IPS DF 6.9 (cell line): ENCODE measurements around the gene KIAA1958.
"Not testable (repeated sequence)": the region's sequence is repeated elsewhere in the genome, so short reads cannot be mapped to it uniquely, and the experiment has no call there.

ENCODE experiments used
- DNase-seq: peaks from one replicate; pipeline ENCODE4 v3.0.0-alpha.2; 2013; ENCODE audit warnings: low read depth, low spot score
- H3K27ac ChIP-seq: one replicate; pipeline ENCODE4 v1.5.1; 2013; ENCODE audit warnings: low read length, control low read depth
- H3K27me3 ChIP-seq: 2 replicates; pipeline ENCODE4 v1.6.1; 2013; ENCODE audit warnings: mild to moderate bottlenecking, low read length; ENCODE audit not compliant: control insufficient read depth, insufficient read depth
- H3K36me3 ChIP-seq: 2 replicates; pipeline ENCODE4 v1.6.1; 2013; ENCODE audit warnings: low read length; ENCODE audit not compliant: control insufficient read depth, insufficient read depth
- H3K4me1 ChIP-seq: 2 replicates; pipeline ENCODE4 v1.6.1; 2013; ENCODE audit warnings: low read length; ENCODE audit not compliant: control insufficient read depth, insufficient read depth
- H3K4me3 ChIP-seq: 2 replicates; pipeline ENCODE4 v1.5.1; 2013; ENCODE audit warnings: mild to moderate bottlenecking, low read length
- H3K9me3 ChIP-seq: 2 replicates; pipeline ENCODE4 v1.6.1; 2013; ENCODE audit warnings: low read length, inconsistent platforms; ENCODE audit not compliant: control insufficient read depth, insufficient read depth
- WGBS: extraction: QIAGEN DNeasy Blood & Tissue Kit; methylation state at CpG from one replicate; pipeline ENCODE4 v1.1.7; 2013; ENCODE audit warnings: mixed read lengths, missing lambda C conversion rate; ENCODE audit not compliant: insufficient read length, insufficient coverage; 5-methylcytosine and 5-hydroxymethylcytosine counted together

Gene KIAA1958

DNA sequence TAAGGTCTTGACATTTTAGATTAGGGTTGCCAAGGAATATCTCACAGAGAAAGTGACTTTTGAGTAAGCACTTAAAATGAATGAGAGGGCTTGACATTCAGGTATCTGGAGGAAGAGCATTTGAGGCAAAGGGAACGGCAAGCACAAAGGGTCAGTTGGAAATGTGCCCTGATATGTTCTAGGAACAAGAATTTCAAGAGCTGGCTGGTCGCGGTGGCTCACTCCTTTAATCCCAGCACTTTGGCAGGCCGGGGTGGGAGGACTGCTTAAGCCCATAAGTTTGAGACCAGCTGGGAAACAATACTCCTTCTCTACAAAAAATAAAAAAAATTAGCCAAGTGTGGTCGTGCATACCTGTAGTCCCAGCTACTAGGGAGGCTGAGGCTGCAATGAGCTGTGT lies 16.5 kb downstream of the KIAA1958 start:
- H3K4me3 ChIP-seq: no peak overlapping the region
- no CpG with 5 or more reads among the region's 5 CpGs for WGBS
- no peak overlapping the region for H3K27ac ChIP-seq
- H3K4me1 ChIP-seq: peaks cover 2% of the 10 kb centered on the region; the same call in 1 of the 2 replicates
- no peaks in the 10 kb centered on the region for H3K27me3 ChIP-seq
- DNase-seq: no peak
- H3K36me3 ChIP-seq: no peaks in the 10 kb centered on the region
- H3K9me3 ChIP-seq: no peaks in the 10 kb centered on the region

DNA sequence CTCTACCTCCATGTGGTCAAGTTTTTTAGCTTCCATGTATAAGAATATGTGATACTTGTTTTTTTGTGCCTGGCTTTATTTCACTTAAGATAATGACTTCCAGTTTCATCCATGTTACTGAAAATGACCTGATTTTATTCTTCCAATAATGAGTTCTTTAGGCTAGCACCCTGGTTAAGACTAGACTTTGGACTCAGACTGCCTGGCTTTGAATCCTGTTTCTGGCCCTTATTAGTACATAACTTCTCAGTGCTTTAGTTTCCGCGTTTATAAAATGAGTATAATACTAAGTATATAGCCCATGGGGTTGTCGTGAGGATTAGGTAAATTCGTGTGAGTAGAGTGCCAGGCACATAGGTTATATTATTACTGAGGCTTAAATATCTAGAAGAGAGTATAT lies 18.5 kb downstream of the KIAA1958 start:
- no peak overlapping the region for H3K4me3 ChIP-seq
- DNase-seq: no peak
- peaks cover 2% of the 10 kb centered on the region; the same call in 1 of the 2 replicates for H3K4me1 ChIP-seq
- H3K9me3 ChIP-seq: no peaks in the 10 kb centered on the region
- no peak overlapping the region for H3K27ac ChIP-seq
- H3K36me3 ChIP-seq: no peaks in the 10 kb centered on the region
- 100% methylated on average over 2 of the region's 4 CpGs for WGBS
- no peaks in the 10 kb centered on the region for H3K27me3 ChIP-seq

DNA sequence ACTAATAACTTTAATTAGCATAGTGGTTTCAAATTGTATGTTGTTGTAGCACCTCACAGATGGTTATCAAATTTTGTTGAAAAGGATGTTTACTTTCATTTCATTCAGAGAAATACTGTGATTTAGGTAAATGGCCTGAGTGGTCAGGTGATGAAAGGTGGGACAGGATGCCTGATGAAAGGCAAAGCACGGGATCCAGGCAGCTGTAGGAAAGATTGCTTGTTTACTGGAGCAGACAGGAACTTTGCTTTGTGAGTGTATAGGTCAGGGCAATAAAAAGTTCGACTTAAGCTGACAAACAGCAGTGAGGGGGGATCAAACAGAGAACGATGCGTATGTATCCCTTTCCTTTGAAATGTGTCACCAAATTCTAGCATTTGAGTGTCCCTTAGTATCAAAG lies 19.0 kb downstream of the KIAA1958 start:
- Histone ChIP-seq H3K4me1 (peaks cover 2% of the 10 kb centered on the region; the same call in 1 of the 2 replicates), H3K36me3 (no peaks in the 10 kb centered on the region), H3K27ac (no peak overlapping the region), H3K27me3 (no peaks in the 10 kb centered on the region), H3K9me3 (no peaks in the 10 kb centered on the region), H3K4me3 (no peak overlapping the region)
- DNase-seq: no peak
- WGBS: no CpG with 5 or more reads among the region's 4 CpGs

DNA sequence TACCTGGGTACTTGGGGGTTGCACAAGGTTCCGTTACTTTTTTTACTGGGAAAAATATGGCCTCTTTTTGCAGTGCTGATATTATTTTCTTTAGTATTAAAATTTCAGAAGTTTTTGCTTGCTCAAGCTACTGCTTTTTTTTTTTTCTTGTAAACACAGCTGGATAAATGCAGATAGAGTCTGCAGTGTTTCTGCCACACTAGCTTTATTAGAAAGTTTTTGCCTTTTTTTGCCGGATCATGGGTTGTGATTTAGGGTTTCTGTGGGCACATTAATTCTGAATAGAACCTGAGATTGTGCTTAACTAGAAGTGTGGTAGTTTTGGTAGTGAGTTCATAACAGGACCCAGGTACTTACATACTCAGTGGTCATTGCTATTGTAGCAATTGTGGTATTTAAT lies 19.9 kb downstream of the KIAA1958 start:
- no peaks in the 10 kb centered on the region for H3K36me3 ChIP-seq
- H3K9me3 ChIP-seq: no peaks in the 10 kb centered on the region
- peaks cover under 1% of the 10 kb centered on the region; the same call in 1 of the 2 replicates for H3K4me1 ChIP-seq
- no peak overlapping the region for H3K4me3 ChIP-seq
- WGBS: no CpG with 5 or more reads among the region's 2 CpGs
- H3K27me3 ChIP-seq: no peaks in the 10 kb centered on the region
- H3K27ac ChIP-seq: no peak overlapping the region
- DNase-seq: no peak

DNA sequence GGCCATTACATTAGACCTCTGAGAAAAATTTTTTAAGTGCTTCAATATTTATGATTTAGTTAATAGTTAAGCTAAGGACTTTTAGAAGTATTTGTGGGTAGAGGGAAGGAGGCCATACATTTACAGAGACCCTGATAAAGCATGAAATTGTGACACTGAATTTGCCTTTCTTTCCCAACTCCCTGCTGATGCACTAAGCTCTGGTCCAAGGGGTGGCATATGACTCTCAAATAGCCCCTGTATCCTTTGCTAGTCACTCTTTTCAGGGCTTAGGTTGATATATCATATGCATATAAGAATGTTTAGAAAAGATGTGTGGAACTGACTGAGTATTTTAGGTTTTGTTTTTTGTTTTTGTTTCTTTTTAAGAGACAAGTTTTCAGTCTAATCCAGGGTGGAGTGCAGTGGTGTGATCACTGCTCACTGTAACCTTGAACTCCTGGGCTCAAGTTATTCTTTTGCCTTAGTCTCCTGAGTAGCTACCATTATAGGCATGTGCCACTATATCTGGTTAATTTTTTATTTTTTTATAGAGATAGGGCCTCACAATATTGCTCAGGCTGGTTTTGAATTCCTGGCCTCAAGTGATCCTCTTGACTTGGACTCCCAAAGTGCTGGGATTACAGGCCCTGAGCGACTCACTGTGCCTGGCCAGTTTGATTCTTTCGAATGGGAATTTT lies 20.5 kb downstream of the KIAA1958 start:
- DNase-seq: no peak
- H3K9me3 ChIP-seq: no peaks in the 10 kb centered on the region
- H3K27me3 ChIP-seq: no peaks in the 10 kb centered on the region
- H3K4me3 ChIP-seq: no peak overlapping the region
- H3K4me1 ChIP-seq: no peaks in the 10 kb centered on the region; the same call in 1 of the 2 replicates
- no CpG with 5 or more reads among the region's 2 CpGs for WGBS
- no peaks in the 10 kb centered on the region for H3K36me3 ChIP-seq
- H3K27ac ChIP-seq: no peak overlapping the region

DNA sequence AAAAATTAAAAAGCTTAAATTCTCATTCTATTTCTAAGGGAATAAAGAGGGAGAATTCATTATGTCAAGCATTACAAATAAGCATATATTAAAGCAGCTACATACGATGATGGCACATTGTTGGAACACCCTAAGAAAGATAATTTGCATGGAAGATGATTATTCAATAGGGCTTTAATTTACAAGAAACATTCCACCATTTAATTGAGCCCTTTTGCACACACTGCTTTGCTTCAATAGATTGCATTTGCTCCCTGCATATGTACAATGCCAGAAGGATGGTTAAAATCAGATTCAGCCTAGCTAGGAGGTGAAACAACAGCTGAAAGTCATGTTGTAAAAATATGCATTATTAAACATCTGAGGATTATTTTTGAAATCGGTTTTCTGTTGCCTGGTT lies 21.8 kb downstream of the KIAA1958 start:
- WGBS: no CpG with 5 or more reads among the region's 2 CpGs
- no peaks in the 10 kb centered on the region for H3K36me3 ChIP-seq
- H3K4me1 ChIP-seq: no peaks in the 10 kb centered on the region; the same call in 1 of the 2 replicates
- DNase-seq: no peak
- no peaks in the 10 kb centered on the region for H3K9me3 ChIP-seq
- no peak overlapping the region for H3K4me3 ChIP-seq
- H3K27ac ChIP-seq: no peak overlapping the region
- H3K27me3 ChIP-seq: no peaks in the 10 kb centered on the region

DNA sequence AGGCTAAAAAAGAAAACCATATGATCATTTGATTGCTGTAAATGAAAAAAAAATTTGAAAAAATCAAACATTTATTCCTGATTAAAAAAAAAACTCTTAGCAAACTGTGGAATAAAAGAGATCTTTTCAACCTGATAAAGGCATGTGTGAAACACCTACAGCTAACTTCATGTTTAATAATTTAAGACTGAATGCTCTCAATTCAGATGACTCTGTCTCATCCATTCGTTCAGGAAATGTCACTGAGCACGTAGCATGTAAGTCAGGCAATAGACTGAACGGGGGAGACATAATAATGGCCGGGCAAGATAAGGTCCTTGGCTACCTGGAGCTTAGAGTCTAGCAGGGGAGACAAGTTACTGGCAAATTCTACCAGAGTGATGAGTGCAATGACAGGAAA lies 25.8 kb downstream of the KIAA1958 start:
- not testable (repeated sequence) for H3K36me3 ChIP-seq, H3K4me3 ChIP-seq, H3K9me3 ChIP-seq, H3K27me3 ChIP-seq, H3K4me1 ChIP-seq, H3K27ac ChIP-seq, DNase-seq
- WGBS: no CpG with 5 or more reads among the region's 4 CpGs

DNA sequence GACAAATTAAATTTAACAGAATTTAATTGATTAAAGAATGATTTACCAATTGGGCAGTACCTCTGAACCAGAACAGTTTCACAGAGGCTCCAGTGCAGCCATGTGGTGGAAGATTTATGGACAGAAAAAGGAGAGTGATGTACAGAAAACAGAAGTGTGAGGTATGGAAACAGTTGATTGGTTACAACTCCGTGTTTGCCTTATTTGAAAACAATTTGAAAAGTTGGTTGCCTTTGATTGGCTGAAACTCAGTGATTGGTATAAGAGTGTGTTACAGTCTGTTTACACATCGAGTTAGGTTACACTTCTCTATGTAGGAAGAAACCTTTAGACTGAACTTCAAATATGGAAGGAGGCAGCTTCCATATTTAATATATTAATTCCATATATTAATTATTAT lies 30.1 kb downstream of the KIAA1958 start:
- no CpG with 5 or more reads among the region's 2 CpGs for WGBS
- no peaks in the 10 kb centered on the region for H3K27me3 ChIP-seq
- no peak for DNase-seq
- no peak overlapping the region for H3K27ac ChIP-seq
- H3K36me3 ChIP-seq: no peaks in the 10 kb centered on the region
- H3K4me3 ChIP-seq: no peak overlapping the region
- no peaks in the 10 kb centered on the region for H3K9me3 ChIP-seq
- no peaks in the 10 kb centered on the region for H3K4me1 ChIP-seq

DNA sequence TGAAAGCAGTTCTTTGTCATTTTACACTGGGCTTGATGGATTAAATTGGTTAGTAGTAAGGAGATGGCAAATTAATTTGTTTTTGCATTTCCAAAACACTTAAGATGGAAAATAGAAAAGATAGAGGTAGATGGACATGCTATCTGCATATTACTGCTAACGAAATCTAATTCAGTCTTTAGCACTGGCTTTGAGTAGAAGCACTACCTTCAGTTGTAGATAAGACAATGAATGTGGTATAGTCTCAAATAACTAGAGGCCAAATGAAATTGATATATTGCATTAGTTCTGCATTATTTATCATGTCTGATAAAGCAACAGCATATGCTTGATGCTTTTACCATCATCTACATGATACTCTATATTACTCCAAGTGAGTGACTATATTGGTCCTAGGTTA lies 33.4 kb downstream of the KIAA1958 start:
- Histone ChIP-seq H3K27me3 (no peaks in the 10 kb centered on the region), H3K4me1 (no peaks in the 10 kb centered on the region; the same call in 1 of the 2 replicates), H3K9me3 (no peaks in the 10 kb centered on the region), H3K4me3 (no peak overlapping the region), H3K27ac (no peak overlapping the region), H3K36me3 (no peaks in the 10 kb centered on the region)
- no peak for DNase-seq
- no CpG with 5 or more reads among the region's 1 CpG for WGBS

DNA sequence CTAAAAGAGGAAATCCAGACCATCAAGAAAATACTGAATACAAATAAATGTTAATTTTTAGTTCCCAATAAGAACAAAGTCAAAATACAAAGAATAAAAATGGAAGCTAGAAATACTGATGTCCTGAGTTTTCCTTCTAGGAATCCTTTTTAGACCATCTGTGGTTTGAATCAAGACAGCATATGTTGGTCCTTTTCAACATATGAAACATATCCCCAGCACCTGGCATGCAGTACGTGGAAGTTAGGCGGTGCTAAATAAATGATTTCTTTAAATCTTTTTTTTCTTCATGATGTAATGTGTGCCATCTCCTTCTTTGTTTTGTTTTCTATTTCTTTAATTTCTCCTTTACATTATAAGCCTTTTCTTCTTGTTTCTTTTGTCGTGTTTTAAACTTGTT lies 34.0 kb downstream of the KIAA1958 start:
- H3K27ac ChIP-seq: no peak overlapping the region
- DNase-seq: no peak
- WGBS: no CpG with 5 or more reads among the region's 3 CpGs

DNA sequence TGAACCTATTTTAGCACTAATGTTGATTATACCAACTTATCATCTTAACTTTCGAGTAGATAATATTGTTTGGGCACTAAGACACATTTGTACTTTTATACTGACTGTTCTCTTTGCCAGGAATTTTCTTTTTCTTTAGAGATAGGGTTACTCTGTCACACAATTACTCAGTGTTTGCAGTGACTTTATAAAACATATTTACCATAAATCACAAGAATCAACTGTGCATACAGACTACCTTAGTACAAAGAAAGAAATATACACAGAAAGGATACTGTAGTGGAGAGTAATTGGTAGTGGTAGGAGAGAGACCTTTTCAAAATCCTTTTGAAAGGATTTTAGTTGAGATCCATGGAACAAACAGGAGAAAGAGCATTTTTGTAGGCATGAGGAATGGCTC lies 40.3 kb downstream of the KIAA1958 start:
- WGBS: no CpG with 5 or more reads among the region's 1 CpG
- Histone ChIP-seq H3K9me3 (no peaks in the 10 kb centered on the region), H3K27me3 (no peaks in the 10 kb centered on the region), H3K36me3 (no peaks in the 10 kb centered on the region), H3K27ac (no peak overlapping the region), H3K4me1 (peaks cover 4% of the 10 kb centered on the region), H3K4me3 (no peak overlapping the region)
- no peak for DNase-seq

More for the DNA sequence above, 34.0 kb downstream of the KIAA1958 start:
- H3K4me3 ChIP-seq: no peak overlapping the region
- H3K4me1 ChIP-seq: no peaks in the 10 kb centered on the region; the same call in 1 of the 2 replicates
- no peaks in the 10 kb centered on the region for H3K36me3 ChIP-seq
- H3K27me3 ChIP-seq: no peaks in the 10 kb centered on the region
- no peaks in the 10 kb centered on the region for H3K9me3 ChIP-seq
